GM21576 (cell line): ENCODE results near the gene MEX3C.

Source experiments
- ATAC-seq: cut with Tn5 transposase; IDR thresholded peaks from one replicate; pipeline ENCODE4 v1.9.1; 2021; ENCODE audit warnings: mild to moderate bottlenecking, moderate library complexity; ENCODE audit not compliant: unreplicated experiment

The MEX3C gene

GRCh38 chr18:51192026-51192425, 5.5 kb downstream of the MEX3C start:
- no peak for ATAC-seq

- ATAC-seq: no peak
These were observed 6.3 kb downstream of the MEX3C start for GRCh38 chr18:51191128-51191717.

- no peak for ATAC-seq
These were observed 7.5 kb downstream of the MEX3C start for GRCh38 chr18:51190000-51190399.

GRCh38 chr18:51188024-51188701, 9.3 kb downstream of the MEX3C start:
- peak; percentile 37 for ATAC-seq

GRCh38 chr18:51185075-51185474, 12.4 kb downstream of the MEX3C start:
- ATAC-seq: no peak

GRCh38 chr18:51184091-51184457, 13.4 kb downstream of the MEX3C start:
- no peak for ATAC-seq

GRCh38 chr18:51183372-51184090, 13.9 kb downstream of the MEX3C start:
- no peak for ATAC-seq

GRCh38 chr18:51182824-51183223, 14.7 kb downstream of the MEX3C start:
- no peak for ATAC-seq

- no peak for ATAC-seq
These were observed 25.7 kb downstream of the MEX3C start for GRCh38 chr18:51171625-51172259.

- ATAC-seq: peak; percentile 59
These were observed 26.3 kb downstream of the MEX3C start for GRCh38 chr18:51171223-51171622.

- ATAC-seq: no peak
These were observed 26.8 kb downstream of the MEX3C start for GRCh38 chr18:51170664-51171063.

- peak; percentile 35 for ATAC-seq
These were observed 27.8 kb downstream of the MEX3C start for GRCh38 chr18:51169731-51170130.

- ATAC-seq: no peak
These were observed 28.4 kb downstream of the MEX3C start for GRCh38 chr18:51168960-51169662.

- ATAC-seq: no peak
These were observed 29.3 kb downstream of the MEX3C start for GRCh38 chr18:51168026-51168742.

- no peak for ATAC-seq
These were observed 32.2 kb downstream of the MEX3C start for GRCh38 chr18:51165296-51165695.

- ATAC-seq: no peak
These were observed 32.7 kb downstream of the MEX3C start for GRCh38 chr18:51164761-51165281.

GRCh38 chr18:51164342-51164741, 33.1 kb downstream of the MEX3C start:
- ATAC-seq: no peak

- no peak for ATAC-seq
These were observed 33.9 kb downstream of the MEX3C start for GRCh38 chr18:51163543-51163942.

GRCh38 chr18:51162617-51163016, 34.9 kb downstream of the MEX3C start:
- ATAC-seq: no peak

GRCh38 chr18:51160646-51161045, 36.8 kb downstream of the MEX3C start:
- ATAC-seq: no peak
